ENCODE data around the gene RAB11FIP3.
"Not testable (repeated sequence)": the region's sequence is repeated elsewhere in the genome, so short reads cannot be mapped to it uniquely, and the experiment has no call there.

The RAB11FIP3 gene

GRCh38 chr16:467249-467871 is 41.9 kb downstream of the RAB11FIP3 start:
- not testable (repeated sequence) for DNase-seq (ENCODE audit: low spot score)

- DNase-seq (ENCODE audit: low spot score), result peak; percentile 72
Observed at GRCh38 chr16:468068-468821, 42.8 kb downstream of the RAB11FIP3 start.

DNA sequence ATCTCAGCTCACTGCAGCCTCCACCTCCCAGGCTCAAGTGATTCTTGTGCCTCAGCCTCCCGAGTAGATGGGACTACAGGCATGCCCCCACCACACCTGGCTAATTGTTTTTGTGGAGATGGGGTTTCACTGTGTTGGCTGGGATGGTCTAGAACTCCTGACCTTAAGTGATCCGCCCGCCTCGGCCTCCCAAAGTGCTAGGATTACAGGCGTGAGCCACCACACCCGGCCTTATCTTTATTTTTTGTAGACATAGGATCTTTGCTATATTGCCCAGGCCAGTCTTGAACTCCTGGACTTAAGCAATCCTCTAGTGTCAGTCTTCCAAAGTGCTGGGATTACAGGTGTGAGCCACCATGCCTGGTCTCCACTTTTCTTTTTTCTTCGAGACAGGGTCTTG is 44.0 kb downstream of the RAB11FIP3 start:
- DNase-seq (ENCODE audit: low spot score), result not testable (repeated sequence)

DNA sequence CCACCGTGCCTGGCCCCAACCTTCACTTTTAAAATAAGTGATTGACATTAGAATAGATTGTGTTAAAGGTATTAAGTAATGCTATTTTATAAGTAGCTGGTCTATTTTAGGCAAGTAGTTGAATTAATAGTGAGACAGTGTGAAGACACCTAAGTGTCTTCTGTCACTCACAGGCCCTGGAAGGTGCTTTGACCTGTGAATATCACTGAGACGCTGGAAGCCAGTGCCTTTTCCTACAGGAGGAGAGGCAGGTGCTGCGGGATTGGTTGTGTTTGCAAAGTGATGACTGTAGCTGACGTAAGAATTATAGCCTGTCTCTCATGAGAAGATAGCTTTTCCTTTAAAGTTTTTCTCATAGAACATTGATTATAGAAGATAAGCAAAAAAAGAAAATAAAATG is 45.0 kb downstream of the RAB11FIP3 start:
- DNase-seq (ENCODE audit: low spot score), result no peak

- peak; percentile 97 for DNase-seq (ENCODE audit: low spot score)
Observed at GRCh38 chr16:471353-472198, 46.1 kb downstream of the RAB11FIP3 start.

DNA sequence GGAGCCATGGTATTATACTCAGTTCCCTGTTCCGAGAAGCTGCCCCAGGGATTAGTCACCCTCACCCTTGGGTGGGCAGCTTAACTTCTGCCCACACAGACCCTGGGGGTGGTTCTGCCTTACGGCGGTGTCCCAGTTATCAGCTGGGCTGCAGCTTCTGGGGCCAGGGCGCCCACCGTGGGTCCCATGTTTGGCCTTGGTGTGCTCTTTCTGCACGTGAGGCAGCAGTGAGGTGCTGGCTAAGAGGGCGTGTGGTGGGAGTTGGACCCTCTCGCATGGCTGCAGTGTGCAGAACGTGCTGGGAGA is 46.7 kb downstream of the RAB11FIP3 start:
- no peak for DNase-seq (ENCODE audit: low spot score)

DNA sequence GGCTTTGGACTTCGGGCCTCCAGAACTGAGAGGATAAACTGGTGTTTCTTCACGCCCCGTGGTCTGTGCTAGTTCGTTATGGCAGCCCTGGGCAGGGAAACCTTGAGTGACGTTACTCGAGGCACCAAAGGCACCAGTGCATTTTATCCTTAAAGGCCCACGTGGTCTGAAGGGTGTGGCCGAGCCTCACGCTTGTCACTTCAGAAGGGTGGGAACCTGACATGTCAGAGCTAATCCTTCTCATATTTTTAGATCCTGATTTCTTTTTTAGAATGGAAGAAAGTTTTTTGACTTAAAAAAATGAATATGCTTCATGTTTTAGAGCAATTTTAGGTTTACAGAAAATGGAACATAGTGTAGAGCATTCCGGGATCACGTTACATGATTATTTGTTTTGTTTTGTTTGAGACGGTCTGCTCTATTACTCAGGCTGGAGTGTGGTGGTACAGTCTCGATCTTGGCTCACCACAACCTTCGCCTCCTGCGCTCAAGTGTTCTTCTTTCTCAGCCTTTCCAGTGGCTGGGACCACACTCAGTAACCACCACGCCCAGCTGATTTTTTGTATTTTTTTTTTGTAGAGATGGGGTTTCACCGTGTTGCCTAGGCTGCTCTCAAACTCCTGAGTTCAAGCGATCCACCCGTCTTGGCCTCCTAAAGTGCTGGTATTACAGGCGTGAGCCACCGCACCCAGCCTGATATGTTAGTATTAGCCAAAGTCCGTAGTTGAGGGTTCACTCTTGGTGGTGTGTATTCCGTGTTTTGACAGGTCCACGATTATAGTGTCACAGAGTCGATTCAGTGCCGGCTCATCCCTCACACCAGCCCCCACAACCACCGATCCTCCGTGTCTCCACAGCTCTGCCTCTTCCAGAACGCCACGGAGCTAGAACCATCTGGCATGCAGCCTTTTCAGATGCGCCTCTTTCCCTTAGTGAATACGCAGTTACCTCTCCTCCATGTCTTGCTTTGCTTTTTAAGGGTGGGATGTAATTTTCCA is 47.9 kb downstream of the RAB11FIP3 start:
- no peak for DNase-seq (ENCODE audit: low spot score)

DNA sequence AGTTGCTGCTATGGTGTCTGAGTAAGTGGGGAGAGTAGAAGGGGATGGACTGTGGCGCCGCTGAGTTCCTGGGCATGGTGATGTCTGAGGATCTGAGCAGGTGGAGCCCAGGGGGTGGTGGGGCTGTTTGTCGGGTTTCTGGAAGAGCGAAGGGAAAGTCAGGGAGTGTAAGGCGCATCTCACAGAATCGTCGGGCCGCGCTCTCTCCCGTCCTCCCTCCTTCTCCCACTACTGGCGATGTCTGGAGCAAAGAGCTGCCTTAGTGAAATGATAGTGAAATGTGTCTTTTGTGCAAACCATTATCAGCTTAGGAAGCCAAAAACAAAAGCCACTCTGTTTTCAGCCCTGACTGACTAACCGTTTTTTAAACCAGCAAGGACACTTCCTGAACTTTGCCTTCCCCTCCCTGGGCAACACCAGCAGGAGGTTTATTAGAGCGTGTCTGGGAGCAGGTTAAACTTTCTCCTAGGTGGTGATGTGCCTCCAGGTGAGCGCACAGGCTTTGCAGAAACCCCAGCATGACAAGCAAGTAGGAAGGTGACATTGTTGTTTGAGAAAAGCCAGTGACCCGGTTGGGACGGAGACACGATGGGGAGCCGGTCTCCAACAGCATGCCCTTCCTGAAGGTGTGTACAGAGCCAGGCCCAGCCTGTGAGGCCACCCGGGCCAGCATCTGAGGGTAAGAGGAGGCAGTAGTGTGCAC is 49.1 kb downstream of the RAB11FIP3 start:
- DNase-seq (ENCODE audit: low spot score), result peak; percentile 78

DNA sequence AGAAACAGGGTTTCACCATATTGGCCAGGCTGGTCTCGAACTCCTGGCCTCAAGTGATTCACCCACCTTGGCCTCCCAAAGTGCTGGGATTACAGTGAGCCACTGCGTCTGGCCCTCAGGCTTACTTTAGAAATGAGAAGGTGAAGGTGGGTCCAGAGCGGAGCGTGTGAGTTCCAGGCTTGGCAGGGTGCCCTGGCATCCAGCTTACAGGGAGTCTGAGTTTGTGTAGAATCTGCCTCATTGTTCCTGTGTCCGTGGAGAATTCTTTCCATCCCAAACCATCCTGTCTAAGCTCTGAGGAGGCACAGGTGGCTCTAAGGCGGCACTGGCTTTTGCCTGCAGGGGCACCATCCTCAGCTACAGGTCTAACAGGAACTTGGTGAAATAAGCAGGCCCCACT is 50.6 kb downstream of the RAB11FIP3 start:
- DNase-seq (ENCODE audit: low spot score), result no peak

GRCh38 chr16:477301-478157 is 52.1 kb downstream of the RAB11FIP3 start:
- DNase-seq (ENCODE audit: low spot score), result no peak

DNA sequence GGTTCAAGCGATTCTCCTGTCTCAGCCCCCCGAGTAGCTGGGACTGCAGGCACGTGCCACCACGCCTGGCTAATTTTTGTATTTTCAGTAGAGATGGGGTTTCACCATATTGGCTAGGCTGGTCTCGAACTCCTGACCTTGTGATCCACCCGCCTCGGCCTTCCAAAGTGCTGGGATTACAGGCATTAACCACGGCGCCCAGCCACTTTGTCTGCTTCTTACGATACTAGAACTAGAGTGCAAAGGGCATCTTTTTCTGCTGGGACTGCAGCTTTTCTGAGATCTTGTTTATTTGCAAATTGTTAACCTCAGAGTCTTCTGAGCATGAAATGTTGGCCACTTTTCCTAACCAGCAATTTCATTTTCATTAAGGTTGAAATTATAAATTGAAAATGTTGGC is 52.8 kb downstream of the RAB11FIP3 start:
- DNase-seq (ENCODE audit: low spot score), result not testable (repeated sequence)

DNA sequence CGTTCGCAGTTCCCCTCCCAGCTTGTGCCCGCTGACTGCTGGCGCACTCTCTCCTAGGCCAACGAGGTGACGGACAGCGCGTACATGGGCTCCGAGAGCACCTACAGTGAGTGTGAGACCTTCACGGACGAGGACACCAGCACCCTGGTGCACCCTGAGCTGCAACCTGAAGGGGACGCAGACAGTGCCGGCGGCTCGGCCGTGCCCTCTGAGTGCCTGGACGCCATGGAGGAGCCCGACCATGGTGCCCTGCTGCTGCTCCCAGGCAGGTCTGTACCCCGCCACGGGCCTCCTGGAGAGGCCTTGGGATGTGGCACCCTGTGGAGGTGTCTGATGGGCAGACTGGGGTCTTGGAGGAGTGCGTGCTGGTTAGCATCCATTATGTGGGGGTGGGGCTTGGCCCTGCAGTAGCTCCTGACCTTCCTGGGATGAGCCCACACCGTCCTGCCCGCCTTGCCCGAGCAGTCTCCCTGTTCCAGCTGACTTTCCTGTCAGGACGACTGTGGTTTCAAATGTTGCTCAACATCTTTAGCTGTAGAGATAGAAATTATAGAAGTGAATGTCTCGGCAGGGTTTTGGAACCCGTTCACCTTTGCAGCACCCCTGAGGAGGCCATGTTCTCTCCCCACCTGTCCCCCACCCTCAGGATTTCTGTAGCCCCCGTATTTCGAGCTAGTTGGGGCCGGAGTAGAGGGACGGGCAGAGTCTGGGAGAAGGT is 57.2 kb downstream of the RAB11FIP3 start:
- no peak for DNase-seq (ENCODE audit: low spot score)

- peak; percentile 76 for DNase-seq (ENCODE audit: low spot score)
Observed at GRCh38 chr16:483341-484075, 58.1 kb downstream of the RAB11FIP3 start.

DNA sequence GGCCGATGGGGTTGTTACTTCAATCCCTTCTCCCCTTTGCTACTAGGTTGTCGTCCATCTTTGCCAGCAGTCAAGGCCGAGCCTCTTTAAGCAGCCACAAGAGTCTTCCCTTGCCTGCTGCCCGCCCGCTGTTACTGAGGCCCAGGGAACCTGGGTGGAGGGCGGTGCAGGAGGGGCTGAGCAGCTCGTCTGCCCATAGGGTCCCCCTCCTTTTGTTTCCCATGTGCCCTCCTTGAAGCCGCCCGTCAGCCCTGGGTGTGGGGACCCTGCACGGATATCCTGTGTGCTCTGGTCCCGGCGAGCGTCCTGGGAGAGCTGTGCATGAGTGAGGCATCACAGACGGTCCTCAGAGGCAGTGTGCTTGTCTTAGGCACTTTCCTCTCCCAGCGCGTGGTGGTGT is 64.2 kb downstream of the RAB11FIP3 start:
- DNase-seq (ENCODE audit: low spot score), result no peak

DNA sequence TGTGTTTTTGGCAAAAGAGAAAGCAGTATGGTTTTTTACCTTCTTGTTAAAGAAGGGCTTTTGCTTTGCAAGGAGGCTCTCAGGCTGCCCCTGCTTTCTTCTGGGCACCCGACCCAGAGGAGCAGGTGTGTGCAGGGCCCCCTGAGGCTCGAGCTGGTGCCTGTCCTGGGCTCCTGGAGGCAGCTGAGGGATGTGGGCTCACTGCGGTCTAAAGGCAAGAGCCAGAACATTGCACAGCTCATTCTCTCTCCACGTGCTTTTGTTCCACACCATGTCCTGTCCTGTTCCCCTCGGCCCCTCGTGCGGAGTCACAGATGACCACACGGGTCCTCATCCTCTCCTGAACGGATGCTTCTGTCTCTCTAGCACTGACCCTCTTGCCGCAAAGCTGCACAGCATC is 65.3 kb downstream of the RAB11FIP3 start:
- DNase-seq (ENCODE audit: low spot score), result no peak

DNA sequence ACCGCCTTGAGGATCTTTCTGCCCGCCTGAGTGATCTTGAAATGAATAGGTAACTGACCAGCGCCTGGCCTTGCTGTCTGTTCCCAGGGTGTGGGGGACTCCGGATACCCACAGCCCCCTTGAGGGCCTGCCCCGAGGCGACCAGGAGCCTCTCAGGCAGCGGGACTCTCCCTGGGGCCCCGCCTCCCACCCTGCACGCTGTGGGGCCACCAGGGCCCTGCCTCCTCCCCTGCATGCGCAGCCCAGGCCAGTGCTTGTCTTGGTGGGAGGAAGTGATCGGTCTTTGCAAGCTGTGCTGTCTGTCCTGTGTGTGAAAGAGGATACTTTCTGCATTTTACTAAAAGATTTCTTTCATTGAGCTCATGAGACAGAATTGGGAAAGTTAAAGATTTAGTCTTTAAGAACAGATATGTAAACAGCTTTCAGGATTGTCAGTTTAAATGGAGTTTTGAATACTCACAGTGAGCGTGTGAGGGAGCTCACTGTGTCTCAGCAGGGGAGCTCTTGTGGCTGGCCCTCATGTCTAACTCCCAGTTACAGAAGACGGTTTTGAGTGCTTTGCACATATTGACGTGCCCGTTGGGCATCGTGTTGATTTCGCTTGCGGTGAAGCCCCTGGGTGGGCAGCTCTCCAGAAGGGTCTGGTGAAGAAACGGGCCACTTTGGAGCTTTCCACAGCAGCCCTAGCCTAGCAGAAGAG is 65.9 kb downstream of the RAB11FIP3 start:
- DNase-seq (ENCODE audit: low spot score), result no peak

DNA sequence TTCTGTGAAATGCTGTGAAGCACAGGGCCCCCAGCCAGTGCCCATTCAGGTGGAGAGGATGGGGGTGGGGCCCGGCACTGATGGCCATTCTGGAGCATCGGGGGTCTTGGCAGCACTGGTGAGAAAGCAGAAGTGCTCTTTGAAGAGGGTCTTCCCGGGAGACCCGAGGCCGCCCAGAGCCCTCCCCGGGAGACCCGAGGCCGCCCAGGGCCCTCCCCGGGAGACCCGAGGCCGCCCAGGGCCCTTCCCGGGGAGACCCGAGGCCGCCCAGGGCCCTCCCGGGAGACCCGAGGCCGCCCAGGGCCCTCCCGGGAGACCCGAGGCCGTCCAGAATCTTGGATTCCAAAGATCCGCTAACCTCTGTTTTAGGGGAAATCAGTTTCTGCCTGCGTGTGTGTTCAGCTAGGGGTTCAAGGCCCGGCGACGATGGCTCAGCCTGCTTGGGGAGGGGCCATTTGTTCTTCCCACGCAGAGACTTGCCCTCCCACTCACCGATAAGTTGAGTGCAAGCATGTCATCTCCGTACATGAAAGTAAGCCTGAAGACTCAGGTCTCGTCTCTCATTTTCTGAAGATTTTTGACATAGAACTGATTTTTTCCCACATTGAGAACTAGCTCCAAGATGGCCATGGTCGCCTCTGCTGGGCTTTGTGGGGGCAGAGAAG is 66.9 kb downstream of the RAB11FIP3 start:
- DNase-seq (ENCODE audit: low spot score), result no peak

GRCh38 chr16:494676-495075 is 69.2 kb downstream of the RAB11FIP3 start:
- not testable (repeated sequence) for DNase-seq (ENCODE audit: low spot score)

Measured in globus pallidus (tissue), 1 donor.